ENCODE measurements around the gene PRKCH. TPM values are rescaled to one million over a fixed set of nuclear protein-coding genes. Genes with fewer than 3 reads are reported as not detected.

PRKCH gene
- total RNA-seq, 3 donors from 2014 or later, result 12.3 to 15.4 (median 14.8) TPM

DNA sequence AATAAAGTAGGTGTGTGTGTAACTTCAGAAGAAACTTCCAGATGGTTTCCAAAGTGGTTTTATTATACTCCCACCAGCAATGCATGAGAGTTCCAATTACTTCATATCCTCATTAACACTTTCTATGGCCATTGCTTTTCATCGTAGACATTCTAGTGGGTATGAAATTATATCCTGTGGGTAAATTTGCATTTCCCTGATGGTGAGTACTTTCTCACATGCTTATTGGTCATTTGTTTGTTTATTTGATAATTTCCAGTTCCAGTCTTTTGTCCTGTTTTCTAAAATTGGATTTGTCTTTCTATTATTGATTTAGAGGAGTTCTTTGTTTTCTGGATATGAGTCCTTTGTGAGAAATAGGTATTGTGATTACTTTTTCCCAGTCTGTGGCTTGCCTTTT, 70.9 kb downstream of the PRKCH start:
- no peaks in the 10 kb centered on the region for H3K36me3 ChIP-seq (ENCODE audit: low read depth)
- intact Hi-C loops (cut with DNase I, micrococcal nuclease), result no loop called here
- H3K9me3 ChIP-seq, result no peaks in the 10 kb centered on the region
- no peak overlapping the region for H3K4me3 ChIP-seq
- DNase-seq (no peak), ATAC-seq (no peak)
- TF ChIP-seq, protein P1, sequence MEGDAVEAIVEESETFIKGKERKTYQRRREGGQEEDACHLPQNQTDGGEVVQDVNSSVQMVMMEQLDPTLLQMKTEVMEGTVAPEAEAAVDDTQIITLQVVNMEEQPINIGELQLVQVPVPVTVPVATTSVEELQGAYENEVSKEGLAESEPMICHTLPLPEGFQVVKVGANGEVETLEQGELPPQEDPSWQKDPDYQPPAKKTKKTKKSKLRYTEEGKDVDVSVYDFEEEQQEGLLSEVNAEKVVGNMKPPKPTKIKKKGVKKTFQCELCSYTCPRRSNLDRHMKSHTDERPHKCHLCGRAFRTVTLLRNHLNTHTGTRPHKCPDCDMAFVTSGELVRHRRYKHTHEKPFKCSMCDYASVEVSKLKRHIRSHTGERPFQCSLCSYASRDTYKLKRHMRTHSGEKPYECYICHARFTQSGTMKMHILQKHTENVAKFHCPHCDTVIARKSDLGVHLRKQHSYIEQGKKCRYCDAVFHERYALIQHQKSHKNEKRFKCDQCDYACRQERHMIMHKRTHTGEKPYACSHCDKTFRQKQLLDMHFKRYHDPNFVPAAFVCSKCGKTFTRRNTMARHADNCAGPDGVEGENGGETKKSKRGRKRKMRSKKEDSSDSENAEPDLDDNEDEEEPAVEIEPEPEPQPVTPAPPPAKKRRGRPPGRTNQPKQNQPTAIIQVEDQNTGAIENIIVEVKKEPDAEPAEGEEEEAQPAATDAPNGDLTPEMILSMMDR (IDR thresholded peaks at IDR 0.05), result no peak
- H3K4me1 ChIP-seq (ENCODE audit: low read depth), result no peaks in the 10 kb centered on the region

DNA sequence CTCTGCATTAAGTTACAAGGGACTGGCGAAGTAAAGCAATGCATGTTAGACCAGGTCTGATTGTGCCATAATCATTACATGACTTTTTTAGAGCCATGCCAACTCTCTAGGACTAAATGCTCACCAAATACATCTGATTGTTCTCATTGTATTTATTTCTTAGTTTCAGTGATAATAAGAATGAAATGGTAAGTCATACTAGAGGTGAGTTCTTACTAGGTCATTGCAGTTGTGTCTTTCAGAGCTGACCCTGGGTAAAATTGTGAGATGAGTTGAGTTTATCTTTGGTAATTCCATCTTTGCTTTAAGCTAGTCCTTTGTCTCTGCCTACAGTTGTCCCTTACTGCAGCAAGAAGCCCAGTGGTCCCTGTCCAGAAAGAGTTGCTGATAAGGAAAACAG, 73.2 kb downstream of the PRKCH start:
- Histone ChIP-seq H3K4me1 (ENCODE audit: low read depth) (no peaks in the 10 kb centered on the region), H3K36me3 (ENCODE audit: low read depth) (no peaks in the 10 kb centered on the region), H3K9me3 (no peaks in the 10 kb centered on the region), H3K4me3 (no peak overlapping the region)
- intact Hi-C loops (cut with DNase I, micrococcal nuclease), result no loop called here
- DNase-seq (no peak), ATAC-seq (no peak)
- TF ChIP-seq, protein P1 (IDR thresholded peaks at IDR 0.05), result no peak

DNA sequence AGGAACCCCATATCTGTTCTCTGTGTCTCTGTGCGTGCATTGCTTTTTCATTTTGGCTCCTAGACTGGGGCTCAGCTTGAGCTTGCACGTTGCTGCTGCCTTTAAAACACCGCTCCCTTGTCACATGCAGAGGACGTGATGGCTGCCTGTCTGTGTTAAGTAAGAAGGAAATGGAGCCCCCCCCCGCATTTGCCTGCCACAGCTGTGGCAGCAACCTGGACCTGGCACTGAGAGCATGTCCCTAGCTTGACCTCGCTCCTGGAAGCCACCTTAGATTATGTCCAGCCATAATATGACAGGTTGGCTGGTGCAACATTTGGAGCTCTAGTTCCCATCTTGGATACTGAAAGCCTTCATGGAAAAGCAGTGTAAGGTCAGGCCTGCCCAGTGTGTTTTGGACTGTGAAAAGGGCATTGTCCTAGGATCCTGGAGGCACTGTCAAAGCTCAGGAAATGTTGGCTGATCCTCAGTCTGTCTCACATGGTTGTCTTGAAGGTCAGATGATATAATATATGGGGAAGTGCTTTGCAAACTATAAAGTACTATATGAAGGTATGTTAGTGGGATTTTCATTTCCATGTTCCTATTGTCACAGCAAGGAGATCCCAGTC, 73.8 kb downstream of the PRKCH start:
- H3K36me3 ChIP-seq (ENCODE audit: low read depth), result no peaks in the 10 kb centered on the region
- intact Hi-C loops (cut with DNase I, micrococcal nuclease), result no loop called here
- DNase-seq, result no peak
- H3K4me1 ChIP-seq (ENCODE audit: low read depth), result no peaks in the 10 kb centered on the region
- no peaks in the 10 kb centered on the region for H3K9me3 ChIP-seq
- H3K4me3 ChIP-seq, result no peak overlapping the region
- no peak for ATAC-seq
- TF ChIP-seq, protein P1 (IDR thresholded peaks at IDR 0.05), result no peak

DNA sequence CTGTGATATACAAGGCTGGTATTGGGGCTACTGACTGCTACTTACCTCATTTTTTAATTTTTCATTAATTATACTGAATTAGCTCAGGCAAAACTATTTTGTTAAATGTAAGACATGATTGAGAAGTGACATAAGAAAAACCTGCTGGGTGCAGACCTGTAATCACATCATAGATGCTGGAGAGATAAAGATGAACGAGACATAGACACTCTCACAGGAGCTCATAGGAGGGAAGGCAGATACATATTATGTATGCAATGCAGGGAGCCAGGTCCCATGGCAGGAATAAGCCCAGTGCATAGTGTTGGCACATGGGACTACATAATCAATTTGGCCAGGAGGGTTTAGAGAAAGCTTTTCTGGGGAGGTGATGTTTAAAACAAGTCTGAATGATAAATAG, 74.9 kb downstream of the PRKCH start:
- no peaks in the 10 kb centered on the region for H3K36me3 ChIP-seq (ENCODE audit: low read depth)
- DNase-seq (no peak), ATAC-seq (no peak)
- H3K9me3 ChIP-seq, result no peaks in the 10 kb centered on the region
- H3K4me3 ChIP-seq, result no peak overlapping the region
- H3K4me1 ChIP-seq (ENCODE audit: low read depth), result no peaks in the 10 kb centered on the region
- intact Hi-C loops (cut with DNase I, micrococcal nuclease), result no loop called here
- TF ChIP-seq, protein P1 (IDR thresholded peaks at IDR 0.05), result no peak

DNA sequence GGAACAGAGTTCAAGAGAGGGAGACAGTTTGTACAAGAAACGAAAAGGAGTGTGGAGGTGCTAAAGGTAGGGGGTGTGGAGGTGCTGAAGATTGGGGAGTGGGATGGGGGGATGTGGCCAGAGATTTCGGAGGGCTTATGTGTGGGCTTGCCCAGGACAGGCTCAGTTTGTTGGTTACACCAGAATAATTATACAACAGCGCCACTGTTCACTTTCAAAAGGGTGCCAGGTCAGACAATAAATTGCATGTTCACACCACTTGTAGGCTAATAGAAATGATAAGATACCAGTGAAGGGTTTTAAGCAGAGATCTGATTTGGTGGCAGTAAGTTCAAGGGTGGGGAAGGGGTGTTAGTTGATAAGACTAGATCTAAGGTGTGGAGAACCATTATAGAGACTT, 75.3 kb downstream of the PRKCH start:
- Histone ChIP-seq H3K9me3 (no peaks in the 10 kb centered on the region), H3K4me3 (no peak overlapping the region), H3K4me1 (ENCODE audit: low read depth) (no peaks in the 10 kb centered on the region), H3K36me3 (ENCODE audit: low read depth) (no peaks in the 10 kb centered on the region)
- TF ChIP-seq, protein P1 (IDR thresholded peaks at IDR 0.05), result no peak
- intact Hi-C loops (cut with DNase I, micrococcal nuclease), result no loop called here
- DNase-seq, result no peak
- ATAC-seq, result no peak

DNA sequence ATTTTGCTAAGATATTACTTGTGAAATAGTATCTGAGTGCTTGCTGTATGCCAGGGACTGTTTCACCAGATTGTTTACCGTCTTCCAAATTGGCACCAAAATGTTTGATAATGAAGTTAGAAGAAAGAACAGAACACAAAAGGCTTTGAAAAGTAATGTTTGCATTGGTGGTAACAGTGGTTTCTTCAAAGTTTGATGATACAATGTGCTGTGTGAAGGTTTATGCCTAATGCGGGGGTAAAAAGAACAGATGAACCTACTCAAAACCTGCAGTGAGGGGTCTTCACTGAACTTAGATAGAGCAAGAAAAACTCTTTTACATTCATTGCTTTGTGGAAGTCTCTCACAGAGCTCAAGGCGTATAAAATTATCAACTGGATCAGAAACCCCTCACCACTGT, 76.2 kb downstream of the PRKCH start:
- Histone ChIP-seq H3K36me3 (ENCODE audit: low read depth) (no peaks in the 10 kb centered on the region), H3K9me3 (no peaks in the 10 kb centered on the region), H3K4me3 (no peak overlapping the region), H3K4me1 (ENCODE audit: low read depth) (no peaks in the 10 kb centered on the region)
- ATAC-seq, result no peak
- no peak for DNase-seq
- intact Hi-C loops (cut with DNase I, micrococcal nuclease), result no loop called here
- TF ChIP-seq, protein P1 (IDR thresholded peaks at IDR 0.05), result no peak
